HL-60/S4 treated with retinoic acid at 250 ng/mL for 4 days and 3 days (cell line): ENCODE data around the gene JAG2.

ENCODE experiments used
- in situ Hi-C: fragments of 300-500 bp; cut with MboI; formaldehyde crosslinking; loops from 2 replicates; pipeline ENCODE4 v1.7.0; 2022; ENCODE audit warnings: low sequenced_read_pairs

Gene JAG2

GRCh38 chr14:105167303-105168092, 1.1 kb downstream of the JAG2 start:
- in situ Hi-C loops = no loop called here

- in situ Hi-C loops = no loop called here
These were observed 1.8 kb downstream of the JAG2 start for GRCh38 chr14:105166571-105167302.

GRCh38 chr14:105165761-105166485, 2.7 kb downstream of the JAG2 start:
- in situ Hi-C loops = no loop called here

GRCh38 chr14:105165134-105165704, 3.4 kb downstream of the JAG2 start:
- in situ Hi-C loops = no loop called here

- in situ Hi-C loops = no loop called here
These were observed 5.4 kb downstream of the JAG2 start for GRCh38 chr14:105163040-105163742.

- in situ Hi-C loops = no loop called here
These were observed 6.0 kb downstream of the JAG2 start for GRCh38 chr14:105162669-105162979.

GRCh38 chr14:105161964-105162668, 6.5 kb downstream of the JAG2 start:
- in situ Hi-C loops = no loop called here

- in situ Hi-C loops = no loop called here
These were observed 7.3 kb downstream of the JAG2 start for GRCh38 chr14:105161309-105161708.

- in situ Hi-C loops = no loop called here
These were observed 7.8 kb downstream of the JAG2 start for GRCh38 chr14:105160776-105161175.

GRCh38 chr14:105159344-105159743, 9.2 kb downstream of the JAG2 start:
- in situ Hi-C loops = no loop called here

- in situ Hi-C loops = no loop called here
These were observed 9.8 kb downstream of the JAG2 start for GRCh38 chr14:105158794-105159193.

GRCh38 chr14:105157872-105158271, 10.7 kb downstream of the JAG2 start:
- in situ Hi-C loops = no loop called here

GRCh38 chr14:105156414-105157375, 11.9 kb downstream of the JAG2 start:
- in situ Hi-C loops = no loop called here

- in situ Hi-C loops = no loop called here
These were observed 12.7 kb downstream of the JAG2 start for GRCh38 chr14:105155681-105156413.

- in situ Hi-C loops = no loop called here
These were observed 13.4 kb downstream of the JAG2 start for GRCh38 chr14:105155071-105155651.

- in situ Hi-C loops = no loop called here
These were observed 14.1 kb downstream of the JAG2 start for GRCh38 chr14:105154476-105154871.

- in situ Hi-C loops = no loop called here
These were observed 14.7 kb downstream of the JAG2 start for GRCh38 chr14:105153739-105154475.
